Stimulated activated CD8-positive, alpha-beta memory T cell treated with anti-CD3 and anti-CD28 coated beads, Interleukin-15, amount 100 ng/mL, for 4 hours (primary cell): ENCODE data around the gene AXL.
"Not testable (repeated sequence)": the region's sequence is repeated elsewhere in the genome, so short reads cannot be mapped to it uniquely, and the experiment has no call there.

ENCODE experiments used
- DNase-seq, 2 donors: peaks; one replicate each; pipeline ENCODE4 v3.0.0-alpha.2; 2020; ENCODE audit warnings: low read depth in 2 of 2

The AXL gene

DNA sequence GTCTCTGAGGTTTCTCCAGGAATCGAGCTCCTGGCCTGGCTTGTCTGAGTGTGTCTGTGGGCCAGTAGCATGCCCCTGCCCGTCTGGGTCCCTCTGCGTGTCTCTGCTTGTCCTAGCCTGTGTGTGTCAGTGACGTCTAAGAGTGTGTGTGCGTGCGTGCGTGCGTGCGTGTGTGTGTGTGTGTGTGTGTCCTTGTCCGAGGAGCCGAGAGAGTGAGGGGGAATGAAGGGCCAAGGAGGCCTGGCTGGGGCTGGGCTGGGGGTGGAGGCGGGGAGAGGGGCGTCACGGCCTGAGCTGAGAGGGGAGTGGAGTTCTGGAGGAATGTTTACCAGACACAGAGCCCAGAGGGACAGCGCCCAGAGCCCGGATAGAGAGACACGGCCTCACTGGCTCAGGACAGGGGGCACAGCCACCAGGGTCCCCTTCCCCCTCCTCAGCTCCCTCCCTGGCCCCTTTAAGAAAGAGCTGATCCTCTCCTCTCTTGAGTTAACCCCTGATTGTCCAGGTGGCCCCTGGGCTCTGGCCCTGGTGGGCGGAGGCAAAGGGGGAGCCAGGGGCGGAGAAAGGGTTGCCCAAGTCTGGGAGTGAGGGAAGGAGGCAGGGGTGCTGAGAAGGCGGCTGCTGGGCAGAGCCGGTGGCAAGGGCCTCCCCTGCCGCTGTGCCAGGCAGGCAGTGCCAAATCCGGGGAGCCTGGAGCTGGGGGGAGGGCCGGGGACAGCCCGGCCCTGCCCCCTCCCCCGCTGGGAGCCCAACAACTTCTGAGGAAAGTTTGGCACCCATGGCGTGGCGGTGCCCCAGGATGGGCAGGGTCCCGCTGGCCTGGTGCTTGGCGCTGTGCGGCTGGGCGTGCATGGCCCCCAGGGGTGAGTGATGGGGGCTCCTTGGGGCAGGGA lies at the start of gene AXL:
Gene AXL, plus strand, starts transcription at position 609 of the 893 bp plus-strand sequence. Its CDS starts 170 bp downstream, at position 779.
- DNase-seq: no peak

DNA sequence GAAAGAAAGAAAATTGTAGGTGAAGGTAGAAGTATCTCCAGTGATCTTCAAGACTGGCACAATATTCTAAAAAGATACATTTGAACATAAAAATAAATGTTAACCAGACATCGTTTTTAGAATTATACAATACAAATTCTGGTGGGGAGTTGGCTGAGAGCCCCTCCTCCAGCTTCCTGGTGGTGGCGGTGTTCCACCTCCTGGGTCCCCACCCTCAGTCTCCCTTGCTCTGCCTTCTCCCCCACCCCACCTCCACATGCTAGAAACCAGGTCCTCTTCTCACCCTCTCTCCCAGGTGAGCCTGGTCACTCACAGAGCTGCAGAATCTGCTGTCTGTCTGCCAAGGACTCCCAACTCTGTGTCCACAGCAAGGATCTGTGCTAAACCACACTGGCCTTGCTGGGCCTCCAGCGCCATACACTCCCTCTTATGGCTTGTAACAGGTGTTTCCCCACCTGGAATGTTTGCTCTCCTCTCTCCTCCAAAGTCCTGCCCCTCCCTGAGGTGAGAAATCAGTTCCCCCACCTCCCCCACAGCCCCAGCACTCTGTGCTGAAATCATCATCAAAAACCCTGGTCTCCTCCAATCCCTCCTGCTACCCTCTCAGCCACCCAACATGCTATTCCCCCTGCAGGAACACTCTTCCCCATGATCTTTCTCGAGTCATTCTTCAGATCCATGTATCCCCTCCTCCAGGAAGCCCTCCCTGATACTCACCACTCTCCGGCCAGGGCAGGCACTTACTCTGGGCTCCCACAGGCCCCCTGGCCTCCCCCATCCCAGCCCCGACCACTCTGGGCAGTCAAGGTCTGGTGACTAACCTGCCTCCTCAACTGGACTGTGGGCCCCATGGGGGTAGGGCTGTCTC lies 46.5 kb upstream of the AXL start:
- no peak for DNase-seq

DNA sequence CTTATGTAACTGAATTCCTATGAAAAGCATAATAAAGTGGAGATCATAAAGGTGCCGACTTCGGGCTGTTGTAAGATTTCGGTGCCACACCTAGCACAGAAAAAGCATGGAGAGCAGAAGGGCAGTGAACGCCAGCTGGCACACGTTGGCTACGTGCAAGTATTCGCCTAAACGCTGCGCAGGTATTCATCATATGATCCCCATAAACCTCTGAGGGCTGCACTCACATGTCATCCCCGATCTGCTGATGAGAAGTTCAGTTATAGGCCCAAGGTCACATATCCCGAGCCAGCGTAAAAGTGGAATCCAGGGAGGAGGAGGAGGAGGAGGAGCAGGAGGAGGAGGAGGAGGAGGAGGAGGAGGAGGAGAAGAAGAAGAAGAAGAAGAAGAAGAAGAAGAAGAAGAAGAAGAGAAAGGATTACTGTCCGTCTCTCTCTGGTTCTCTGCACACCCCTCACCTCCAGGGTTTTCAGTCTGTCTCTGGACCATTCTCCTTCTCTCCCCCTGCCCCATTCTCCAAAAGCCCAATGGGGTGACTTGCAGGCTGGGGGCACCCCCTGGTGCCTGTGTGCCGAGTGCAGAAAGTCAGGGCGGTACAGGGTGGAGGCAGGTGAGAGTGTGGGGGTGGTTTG lies 44.6 kb upstream of the AXL start:
- no peak for DNase-seq

DNA sequence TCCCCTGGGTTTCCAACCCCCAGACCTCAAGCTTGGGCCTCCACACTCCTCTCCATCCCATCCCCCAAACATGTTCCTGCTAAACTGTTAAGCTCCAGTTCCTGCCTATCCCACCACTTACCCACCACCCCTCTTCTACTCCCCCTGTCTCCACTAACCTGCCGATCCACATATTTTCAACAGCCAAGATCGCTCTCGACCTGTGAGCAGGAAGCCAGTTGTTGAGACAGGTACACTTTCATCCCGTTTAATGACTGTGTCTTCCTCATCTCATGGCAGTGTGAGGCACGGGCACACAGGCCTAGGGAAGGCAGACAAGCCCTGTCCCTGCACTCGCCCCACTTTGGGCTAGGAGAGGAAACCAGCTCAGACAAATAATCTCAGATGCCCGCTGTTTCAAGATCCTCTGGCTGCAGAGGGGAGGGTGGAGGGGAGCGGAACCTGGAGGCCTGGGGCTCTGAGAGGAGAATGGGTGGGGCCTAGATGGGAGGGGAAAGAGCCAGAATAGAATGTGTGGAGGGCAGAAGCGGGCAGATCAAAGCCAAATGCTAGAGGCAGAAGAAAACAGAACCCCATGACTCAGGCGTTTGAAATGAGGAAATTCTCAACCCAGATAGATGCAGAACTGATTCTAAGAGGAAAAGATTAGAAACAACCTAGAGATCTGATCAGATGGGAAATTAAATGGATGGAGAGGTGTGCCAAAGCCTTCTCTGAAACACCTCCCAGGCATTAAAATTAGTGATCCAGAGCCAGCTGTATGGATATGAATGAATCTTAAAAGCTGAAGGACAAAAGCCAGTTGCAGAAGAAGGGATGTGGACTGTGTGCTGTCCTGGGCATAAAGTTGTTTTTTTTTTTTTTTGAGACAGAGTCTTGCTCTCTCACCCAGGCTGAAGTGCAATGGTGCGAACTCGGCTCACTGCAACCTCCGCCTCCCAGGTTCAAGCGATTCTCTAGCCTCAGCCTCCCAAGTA lies 42.9 kb upstream of the AXL start:
- no peak for DNase-seq

DNA sequence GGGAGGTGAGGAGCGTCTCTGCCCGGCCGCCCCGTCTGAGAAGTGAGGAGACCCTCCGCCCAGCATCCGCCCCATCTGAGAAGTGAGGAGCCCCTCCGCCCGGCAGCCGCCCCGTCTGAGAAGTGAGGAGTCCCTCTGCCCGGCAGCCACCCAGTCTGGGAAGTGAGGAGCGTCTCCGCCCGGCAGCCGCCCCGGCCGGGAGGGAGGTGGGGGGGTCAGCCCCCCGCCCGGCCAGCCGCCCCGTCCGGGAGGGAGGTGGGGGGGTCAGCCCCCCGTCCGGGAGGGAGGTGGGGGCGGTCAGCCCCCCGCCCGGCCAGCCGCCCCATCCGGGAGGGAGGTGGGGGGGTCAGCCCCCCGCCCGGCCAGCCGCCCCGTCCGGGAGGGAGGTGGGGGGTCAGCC lies 38.9 kb upstream of the AXL start:
- not testable (repeated sequence) for DNase-seq

DNA sequence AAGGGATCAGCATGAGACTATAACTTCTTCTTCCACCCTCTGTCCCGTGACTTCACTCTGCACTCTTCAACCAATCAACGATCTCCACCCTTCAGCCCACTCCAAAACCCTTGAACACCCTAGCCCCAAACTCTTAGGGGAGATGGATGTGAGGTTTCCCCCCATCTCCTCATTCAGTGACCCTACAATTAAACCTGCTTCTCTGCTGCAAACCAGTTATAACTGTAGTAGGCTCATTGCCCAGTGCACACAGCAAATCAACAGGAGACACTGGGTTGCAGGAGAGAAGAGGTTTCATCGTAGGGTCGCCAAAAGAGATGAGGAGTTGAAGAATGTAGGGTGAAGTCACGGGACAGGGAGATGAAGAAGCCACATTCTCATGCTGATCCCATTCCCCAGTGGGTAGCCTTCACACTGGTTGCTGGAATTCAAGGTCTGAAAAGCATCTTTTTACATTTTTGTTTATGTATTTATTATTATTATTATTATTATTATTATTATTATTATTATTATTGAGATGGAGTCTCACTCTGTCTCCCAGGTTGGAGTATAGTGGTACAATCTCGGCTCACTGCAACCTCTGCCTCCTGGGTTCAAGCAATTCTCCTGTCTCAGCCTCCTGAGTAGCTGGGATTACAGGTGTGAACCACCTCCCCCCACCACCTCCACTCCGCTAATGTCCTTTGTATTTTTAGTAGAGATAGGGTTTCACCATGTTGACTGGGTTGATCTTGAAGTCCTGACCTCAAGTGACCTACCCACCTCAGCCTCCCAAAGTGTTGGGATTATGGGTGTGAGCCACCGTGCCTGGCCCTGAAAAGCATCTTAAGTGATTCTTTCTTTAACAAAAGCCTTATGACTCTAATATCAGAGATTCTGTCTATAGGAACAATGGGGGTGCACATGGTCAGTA lies 31.8 kb upstream of the AXL start:
- no peak for DNase-seq

DNA sequence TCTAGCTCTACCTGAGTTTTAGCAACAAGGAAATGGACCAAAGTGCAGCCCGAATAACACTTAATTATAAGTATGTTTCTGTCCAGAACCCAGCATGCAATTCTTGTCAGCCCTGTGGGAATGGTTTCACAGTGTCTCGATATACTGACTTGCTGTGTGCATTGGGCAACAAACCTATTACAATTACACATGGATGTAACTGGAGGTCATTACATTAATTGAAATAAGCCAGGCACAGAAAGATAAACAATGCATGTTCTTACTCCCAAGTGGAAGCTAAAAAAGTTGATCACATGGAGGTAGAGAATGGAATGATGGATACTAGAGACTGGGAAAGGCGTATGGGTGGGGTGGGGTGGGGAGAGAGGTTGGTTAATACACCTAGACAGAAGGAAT lies 31.1 kb upstream of the AXL start:
- DNase-seq: no peak

DNA sequence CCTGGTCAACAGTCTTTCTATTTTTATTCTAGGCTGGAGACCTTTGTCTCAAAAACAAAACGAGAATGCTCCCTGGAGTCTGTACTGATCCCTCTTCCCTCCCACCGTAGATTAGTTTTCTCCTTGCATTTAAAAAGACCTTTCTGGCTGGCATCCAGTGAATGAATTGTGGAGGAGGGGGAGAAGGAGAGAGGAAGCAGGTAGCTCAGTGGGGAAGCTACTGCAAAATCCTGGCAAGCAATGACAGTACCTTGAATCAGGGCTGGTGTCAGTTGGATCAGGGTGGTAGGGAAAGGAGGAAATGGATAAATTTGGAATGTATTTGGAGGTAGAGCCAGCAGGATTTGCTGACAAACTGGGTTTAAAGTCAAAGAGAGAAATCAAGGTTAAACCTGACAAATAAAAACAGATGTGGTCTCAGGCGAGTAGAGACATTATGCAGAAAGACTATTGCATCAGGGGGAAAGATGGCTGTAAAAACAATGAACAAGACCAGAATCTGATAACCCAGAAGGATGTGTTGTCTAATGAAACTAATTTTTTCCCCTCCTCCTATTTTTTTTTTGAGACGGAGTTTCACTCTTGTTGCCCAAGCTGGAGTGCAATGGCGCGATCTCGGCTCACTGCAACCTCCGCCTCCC lies 29.5 kb upstream of the AXL start:
- no peak for DNase-seq

DNA sequence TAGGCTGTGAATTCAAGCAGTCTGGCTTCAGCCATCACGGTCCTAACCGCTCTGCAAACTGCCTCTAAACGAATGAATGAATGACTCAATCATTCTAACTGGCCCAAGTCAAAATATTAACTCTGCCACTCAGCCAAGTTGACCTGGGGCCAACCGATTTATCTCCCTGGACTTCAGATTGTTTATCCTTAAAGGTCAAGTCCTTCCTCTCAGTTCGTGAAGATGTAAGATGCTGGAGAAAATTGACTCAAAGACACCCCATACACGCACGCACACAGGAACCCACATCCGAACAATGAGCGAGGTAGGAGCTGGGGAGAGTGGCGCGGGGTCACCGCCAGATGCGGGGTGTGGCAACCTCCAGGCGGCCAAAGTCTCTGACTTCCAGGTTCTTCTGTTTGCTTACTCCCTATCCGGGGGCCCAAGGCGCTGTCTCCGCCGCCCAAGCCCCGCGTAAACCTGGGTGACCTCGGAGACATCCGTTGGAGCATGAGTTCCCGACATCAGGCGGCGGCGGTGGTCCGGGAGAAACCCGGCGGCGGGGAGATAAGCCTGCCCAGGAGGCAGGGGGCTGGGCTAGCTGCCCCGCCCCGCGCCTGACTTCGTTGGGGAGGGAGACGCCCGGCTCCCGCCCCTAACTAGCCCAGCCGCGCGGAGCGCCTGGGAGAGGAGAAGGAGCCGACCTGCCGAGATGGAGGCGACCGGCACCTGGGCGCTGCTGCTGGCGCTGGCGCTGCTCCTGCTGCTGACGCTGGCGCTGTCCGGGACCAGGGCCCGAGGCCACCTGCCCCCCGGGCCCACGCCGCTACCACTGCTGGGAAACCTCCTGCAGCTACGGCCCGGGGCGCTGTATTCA lies 26.2 kb upstream of the AXL start, which contains the start of gene CYP2S1:
Gene CYP2S1, plus strand, starts transcription at position 646 of the 856 bp plus-strand sequence. Its CDS starts 46 bp downstream, at position 692.
- no peak for DNase-seq

DNA sequence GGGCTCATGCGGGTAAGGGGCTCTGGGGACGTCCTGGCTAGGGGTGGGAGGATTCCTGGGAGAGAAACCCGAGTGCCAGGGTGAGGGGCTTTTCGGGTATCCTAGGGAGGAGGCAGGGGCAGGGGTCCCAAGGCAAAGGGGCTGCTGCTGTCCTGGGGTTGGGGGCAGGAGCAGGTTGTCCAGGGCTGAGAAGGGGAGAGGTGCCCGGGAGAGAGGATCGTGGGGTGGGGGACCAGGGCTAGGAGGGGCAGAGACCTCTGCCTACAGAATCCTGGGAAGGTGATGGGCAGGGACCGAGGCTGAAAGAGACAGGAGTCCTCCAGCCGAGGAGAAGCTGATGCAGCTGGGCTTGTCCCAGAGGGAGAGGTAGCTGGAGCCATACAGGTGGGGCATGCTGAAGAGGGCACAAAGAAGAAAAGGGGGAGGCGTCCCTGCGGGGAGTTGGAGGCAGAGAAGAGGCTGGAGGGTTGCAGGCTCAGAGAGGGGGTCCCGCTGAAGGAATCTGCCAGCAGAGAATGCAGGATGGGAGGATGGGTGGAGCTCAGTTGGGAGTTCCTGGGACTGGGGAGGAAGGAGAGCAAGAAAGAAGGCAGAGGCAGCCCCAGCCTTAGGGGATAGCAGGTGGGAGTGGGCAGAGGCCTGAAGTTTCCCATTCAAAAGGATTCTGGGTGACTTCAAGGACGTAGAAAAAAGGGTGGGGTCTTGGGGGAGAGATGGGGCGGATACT lies 25.4 kb upstream of the AXL start:
- DNase-seq: no peak

DNA sequence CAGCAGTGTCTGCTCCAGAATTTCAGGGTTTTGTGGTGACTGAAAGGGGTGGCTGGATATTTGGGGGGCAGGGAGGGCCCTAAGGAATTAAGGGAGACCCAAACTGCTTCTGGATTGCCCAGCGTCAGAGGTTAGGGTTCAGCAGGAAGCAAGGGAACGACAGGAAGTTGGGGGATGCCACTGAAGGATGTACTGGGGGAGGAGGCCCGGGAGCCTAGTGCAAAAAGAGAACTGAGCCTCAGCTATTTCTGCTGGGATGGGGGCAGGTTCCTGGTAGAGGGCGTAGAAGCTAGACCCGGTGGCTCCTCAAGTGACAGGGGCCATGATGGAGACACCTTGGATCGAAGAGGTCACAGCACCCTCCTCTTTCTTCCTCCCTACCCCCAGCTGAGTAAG lies 24.9 kb upstream of the AXL start:
- no peak for DNase-seq

DNA sequence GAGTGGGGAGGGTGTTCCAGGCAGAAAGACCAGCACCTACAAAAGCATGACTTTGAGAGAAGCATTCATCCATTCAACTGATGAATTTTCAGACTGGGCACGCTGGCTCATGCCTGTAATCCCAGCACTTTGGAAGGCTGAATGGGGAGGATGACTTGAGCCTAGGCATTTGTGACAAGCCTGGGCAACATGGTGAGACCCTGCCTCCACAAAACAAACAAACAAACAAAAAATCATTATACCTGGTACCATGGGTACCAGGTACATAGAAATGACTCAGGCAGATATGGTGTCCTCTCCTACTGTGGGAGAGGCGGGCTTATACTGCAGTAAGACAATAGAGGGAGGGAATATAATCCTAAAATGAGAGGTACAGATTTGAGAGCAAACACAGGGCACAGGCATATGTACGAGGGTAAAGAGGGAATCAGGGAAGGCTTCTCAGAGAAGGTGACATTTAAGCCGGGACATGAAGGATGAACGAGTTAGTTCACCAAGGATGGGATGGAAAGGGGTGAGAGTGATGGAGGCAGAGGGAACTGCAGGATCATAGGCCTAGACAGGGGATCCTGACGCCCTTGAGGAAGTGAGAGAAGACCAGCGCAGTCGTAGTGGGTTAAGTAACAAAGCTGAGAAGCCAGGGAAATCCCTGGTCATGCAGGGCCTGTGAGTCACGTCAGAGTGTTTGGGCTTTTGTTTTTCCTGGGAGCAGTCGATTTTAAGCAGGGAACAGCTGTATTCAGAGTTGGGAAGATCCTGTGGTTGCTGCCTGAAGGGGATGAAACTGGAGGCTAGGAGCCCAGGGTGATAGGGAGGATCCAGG lies 23.1 kb upstream of the AXL start:
- no peak for DNase-seq

DNA sequence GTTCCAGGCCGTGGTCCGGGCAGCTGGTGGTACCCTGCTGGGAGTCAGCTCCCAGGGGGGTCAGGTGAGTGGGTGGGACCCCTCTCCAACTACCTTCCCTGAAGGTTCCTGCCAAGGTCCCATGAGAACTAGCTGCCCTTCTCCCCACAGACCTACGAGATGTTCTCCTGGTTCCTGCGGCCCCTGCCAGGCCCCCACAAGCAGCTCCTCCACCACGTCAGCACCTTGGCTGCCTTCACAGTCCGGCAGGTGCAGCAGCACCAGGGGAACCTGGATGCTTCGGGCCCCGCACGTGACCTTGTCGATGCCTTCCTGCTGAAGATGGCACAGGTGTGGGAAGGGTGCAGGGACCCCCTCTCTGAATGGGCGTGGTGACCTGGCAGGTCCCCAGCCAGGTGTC lies 20.5 kb upstream of the AXL start:
- DNase-seq: no peak

DNA sequence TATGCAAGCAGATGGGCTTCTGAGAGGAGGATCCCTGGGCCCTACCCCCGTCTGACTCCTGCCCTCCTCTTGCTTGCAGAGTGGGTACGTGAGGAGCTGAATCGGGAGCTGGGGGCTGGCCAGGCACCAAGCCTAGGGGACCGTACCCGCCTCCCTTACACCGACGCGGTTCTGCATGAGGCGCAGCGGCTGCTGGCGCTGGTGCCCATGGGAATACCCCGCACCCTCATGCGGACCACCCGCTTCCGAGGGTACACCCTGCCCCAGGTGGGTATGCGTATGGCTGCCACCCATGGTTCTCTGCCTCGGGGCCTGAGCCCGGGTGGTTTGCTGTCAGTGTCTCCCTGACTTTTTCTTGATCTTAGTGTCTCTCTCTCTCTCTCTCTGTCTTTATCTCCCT lies 15.7 kb upstream of the AXL start:
- no peak for DNase-seq

DNA sequence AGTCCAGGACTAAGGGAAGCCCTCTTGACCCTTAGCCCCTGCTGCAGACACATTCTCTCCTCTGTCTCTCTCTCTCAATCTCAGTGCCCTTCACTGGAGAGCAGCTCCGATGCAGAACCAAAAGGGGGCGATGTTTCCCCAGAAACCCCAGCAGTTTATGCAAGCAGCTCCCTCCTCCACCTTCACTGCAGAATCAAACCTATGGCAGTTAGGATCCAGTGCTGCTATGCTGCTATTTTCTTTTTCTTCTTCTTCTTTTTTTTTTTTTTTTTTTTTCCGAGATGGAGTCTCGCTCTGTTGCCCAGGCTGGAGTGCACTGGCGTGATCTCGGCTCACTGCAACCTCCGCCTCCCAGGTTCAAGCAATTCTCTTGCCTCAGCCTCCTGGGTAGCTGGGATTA lies 14.7 kb upstream of the AXL start:
- DNase-seq: peak; percentile 42 to 77

DNA sequence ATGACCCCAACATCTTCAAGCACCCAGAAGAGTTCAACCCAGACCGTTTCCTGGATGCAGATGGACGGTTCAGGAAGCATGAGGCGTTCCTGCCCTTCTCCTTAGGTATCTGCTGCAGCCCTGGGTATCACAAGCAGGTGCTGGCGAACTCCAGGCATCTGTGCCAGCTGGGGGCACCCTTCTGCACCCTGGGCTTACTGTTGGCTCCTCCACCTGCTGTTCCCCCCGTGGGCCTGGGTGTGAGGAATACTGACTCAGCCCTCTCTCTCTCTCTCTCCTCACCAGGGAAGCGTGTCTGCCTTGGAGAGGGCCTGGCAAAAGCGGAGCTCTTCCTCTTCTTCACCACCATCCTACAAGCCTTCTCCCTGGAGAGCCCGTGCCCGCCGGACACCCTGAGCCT lies 13.0 kb upstream of the AXL start:
- DNase-seq: no peak

DNA sequence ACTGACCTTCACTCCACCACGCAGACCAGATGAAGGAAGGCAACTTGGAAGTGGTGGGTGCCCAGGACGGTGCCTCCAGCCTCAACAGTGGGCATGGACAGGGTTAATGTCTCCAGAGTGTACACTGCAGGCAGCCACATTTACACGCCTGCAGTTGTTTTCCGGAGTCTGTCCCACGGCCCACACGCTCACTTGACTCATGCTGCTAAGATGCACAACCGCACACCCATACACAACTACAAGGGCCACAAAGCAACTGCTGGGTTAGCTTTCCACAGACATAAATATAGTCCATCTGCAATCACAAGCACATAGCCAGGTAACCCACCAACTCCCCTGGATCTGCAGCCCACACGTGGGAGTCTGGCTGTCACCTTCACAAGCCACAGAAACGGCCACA lies 12.6 kb upstream of the AXL start:
- no peak for DNase-seq
